Stomach (tissue), 9 donors: ENCODE data around the gene ZSWIM3. TPM values are rescaled to one million over a fixed set of nuclear protein-coding genes. Genes with fewer than 3 reads are reported as not detected.
"Not testable (repeated sequence)": the region's sequence is repeated elsewhere in the genome, so short reads cannot be mapped to it uniquely, and the experiment has no call there.

Source experiments
- DNase-seq, 2 donors: peaks; one replicate each; pipeline versions ENCODE4 v3.0.0 to v3.0.0-alpha.2; 2013 to 2019
- H3K27ac ChIP-seq, 5 donors: fragments of 200-600 bp in 4 of 5; sonication (generic) in 4 of 5; one replicate each; pipeline ENCODE4 v1.5.1; 2013 to 2019; ENCODE audit warnings: mild to moderate bottlenecking in 1 of 5, moderate library complexity in 1 of 5
- H3K27me3 ChIP-seq, 3 donors: fragments of 200-600 bp; sonication (generic); one replicate each; pipeline ENCODE4 v1.5.1; 2017 to 2019; ENCODE audit warnings: mixed run types in 1 of 3
- H3K36me3 ChIP-seq, 4 donors: fragments of 200-600 bp; sonication (generic); 1 replicate in 3 of 4; 2 replicates in 1 of 4; pipeline ENCODE4 v1.5.1; 2016 to 2019
- H3K4me1 ChIP-seq, 4 donors: fragments of 200-600 bp; sonication (generic); one replicate each; pipeline ENCODE4 v1.5.1; 2016 to 2019
- H3K4me3 ChIP-seq, 4 donors: fragments of 200-600 bp; sonication (generic) in 3 of 4; one replicate each; pipeline ENCODE4 v1.5.1; 2016 to 2019; ENCODE audit warnings: mild to moderate bottlenecking in 1 of 4
- H3K9me3 ChIP-seq, 4 donors: fragments of 200-600 bp; sonication (generic); one replicate each; pipeline ENCODE4 v1.5.1; 2016 to 2019
- EP300 ChIP-seq: sonication (generic); formaldehyde crosslinking; IDR thresholded peaks from one replicate; pipeline ENCODE4 v1.6.1; 2017; ENCODE audit warnings: antibody characterized with exemption
- POLR2A ChIP-seq, 4 donors: fragments of 450-650 bp; IDR thresholded peaks; one replicate each; pipeline ENCODE4 v1.6.1; 2016; ENCODE audit warnings: antibody characterized with exemption in 4 of 4, control low read depth in 2 of 4, mild to moderate bottlenecking in 1 of 4, moderate library complexity in 1 of 4
- POLR2AphosphoS5 ChIP-seq, 3 donors: sonication (generic); formaldehyde crosslinking; IDR thresholded peaks; one replicate each; pipeline ENCODE4 v1.6.1; 2016; ENCODE audit warnings: antibody characterized with exemption in 3 of 3
- WGBS, 5 donors: extraction: QIAGEN DNeasy Blood & Tissue Kit in 3 of 5; methylation state at CpG; one replicate each; pipeline versions ENCODE4 v1.1.5 to v1.1.7; 2013 to 2018; 5-methylcytosine and 5-hydroxymethylcytosine counted together
- intact Hi-C: fragments of 100-400 bp; cut with DNase I; formaldehyde crosslinking; loops from one replicate; pipeline ENCODE4 v1.15.1; 2023; ENCODE audit warnings: low total_unique reads
- polyA plus RNA-seq, 3 donors: library from polyadenylated mRNA; stranded (reverse); fragments of 200-250 nt; gene quantifications; one replicate each; pipeline ENCODE4 v1.2.3, GENCODE V29; 2013
- total RNA-seq, 5 donors: library from RNA; depleted of rRNA; stranded (reverse); fragments of >200 nt; gene quantifications; one replicate each; pipeline versions ENCODE4 v1.1.0 to v1.2.3, GENCODE V29; 2014 to 2016
- TF ChIP-seq, protein P1 (sequence below), 7 experiments: fragments of 450-650 bp in 4 of 7; fragments of 200-600 bp in 3 of 7; sonication (generic) in 3 of 7; IDR thresholded peaks; one replicate each; pipeline ENCODE4 v1.5.1; 2016 to 2019; ENCODE audit warnings: antibody characterized with exemption in 7 of 7, control low read depth in 2 of 7, mild to moderate bottlenecking in 1 of 7
- donor health status: healthy with polysubstance abuse.
- donor health status: Bipolar disorder and iron deficiency.
- donor health status: healthy.

Gene ZSWIM3
- total and polyA plus RNA-seq, 8 donors, result 0.87 to 2.3 (median 1.8) TPM; not detected in 1

DNA sequence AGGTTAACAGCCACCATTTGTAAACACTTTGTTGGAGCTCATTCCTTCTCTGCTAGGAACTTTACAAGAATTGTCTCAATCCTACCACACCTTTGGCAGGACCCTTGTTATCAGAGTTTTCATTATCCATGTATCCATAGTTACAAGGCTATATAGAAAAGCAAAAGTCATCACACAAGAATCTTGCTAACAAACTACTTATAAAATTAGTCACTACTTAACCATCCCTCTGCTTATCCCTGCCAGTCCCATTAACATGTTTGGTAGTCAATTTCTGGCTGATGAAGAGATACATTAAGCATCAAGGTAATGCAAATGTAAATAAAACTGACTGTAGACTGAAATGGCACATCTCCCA is 10.4 kb downstream of the ZSWIM3 start:
- peak overlapping the region in 1 of 5 donors; percentile 2 for H3K27ac ChIP-seq
- no peak for DNase-seq
- H3K4me1 ChIP-seq, result peaks cover 0 to 8% (median 3%) of the 10 kb centered on the region in 4 donors
- intact Hi-C loops, result no loop called here
- H3K4me3 ChIP-seq, result no peak overlapping the region
- H3K27me3 ChIP-seq, result no peaks in the 10 kb centered on the region
- TF ChIP-seq POLR2A (IDR thresholded peaks at IDR 0.05) (no peak), POLR2AphosphoS5 (IDR thresholded peaks at IDR 0.05) (no peak), EP300 (no peak)
- TF ChIP-seq, protein P1, sequence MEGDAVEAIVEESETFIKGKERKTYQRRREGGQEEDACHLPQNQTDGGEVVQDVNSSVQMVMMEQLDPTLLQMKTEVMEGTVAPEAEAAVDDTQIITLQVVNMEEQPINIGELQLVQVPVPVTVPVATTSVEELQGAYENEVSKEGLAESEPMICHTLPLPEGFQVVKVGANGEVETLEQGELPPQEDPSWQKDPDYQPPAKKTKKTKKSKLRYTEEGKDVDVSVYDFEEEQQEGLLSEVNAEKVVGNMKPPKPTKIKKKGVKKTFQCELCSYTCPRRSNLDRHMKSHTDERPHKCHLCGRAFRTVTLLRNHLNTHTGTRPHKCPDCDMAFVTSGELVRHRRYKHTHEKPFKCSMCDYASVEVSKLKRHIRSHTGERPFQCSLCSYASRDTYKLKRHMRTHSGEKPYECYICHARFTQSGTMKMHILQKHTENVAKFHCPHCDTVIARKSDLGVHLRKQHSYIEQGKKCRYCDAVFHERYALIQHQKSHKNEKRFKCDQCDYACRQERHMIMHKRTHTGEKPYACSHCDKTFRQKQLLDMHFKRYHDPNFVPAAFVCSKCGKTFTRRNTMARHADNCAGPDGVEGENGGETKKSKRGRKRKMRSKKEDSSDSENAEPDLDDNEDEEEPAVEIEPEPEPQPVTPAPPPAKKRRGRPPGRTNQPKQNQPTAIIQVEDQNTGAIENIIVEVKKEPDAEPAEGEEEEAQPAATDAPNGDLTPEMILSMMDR (IDR thresholded peaks at IDR 0.05), result no peak
- H3K9me3 ChIP-seq, result no peaks in the 10 kb centered on the region
- peaks cover 0 to 5% (median 1%) of the 10 kb centered on the region in 4 donors for H3K36me3 ChIP-seq

DNA sequence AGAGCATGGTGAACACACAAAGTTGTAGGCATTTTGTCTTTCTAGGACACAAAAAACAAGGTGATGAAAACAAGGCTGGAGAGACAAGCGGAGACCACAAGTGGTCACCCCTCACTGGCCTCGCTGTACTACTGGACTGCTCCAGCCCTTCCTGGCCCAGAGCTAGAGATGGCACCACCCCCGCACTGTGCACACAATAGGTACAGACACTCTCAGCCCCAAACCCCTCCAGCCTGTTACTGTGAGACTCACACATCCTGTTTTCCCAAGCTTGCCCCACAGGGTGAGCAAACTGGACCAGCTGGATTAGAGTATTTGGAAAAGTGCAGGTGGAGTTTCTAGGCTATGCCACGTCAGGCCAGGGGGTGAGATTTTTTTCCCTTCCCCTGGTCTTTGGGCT is 15.2 kb downstream of the ZSWIM3 start:
- H3K4me3 ChIP-seq, result no peak overlapping the region
- no peaks in the 10 kb centered on the region for H3K9me3 ChIP-seq
- peaks cover 0 to 1% (median under 1%) of the 10 kb centered on the region in 4 donors for H3K4me1 ChIP-seq
- TF ChIP-seq POLR2AphosphoS5 (IDR thresholded peaks at IDR 0.05) (no peak), POLR2A (IDR thresholded peaks at IDR 0.05) (no peak), EP300 (no peak)
- TF ChIP-seq, protein P1 (IDR thresholded peaks at IDR 0.05), result no peak
- H3K36me3 ChIP-seq, result peaks cover 8 to 22% (median 15%) of the 10 kb centered on the region in 4 donors
- H3K27ac ChIP-seq, result no peak overlapping the region
- H3K27me3 ChIP-seq, result no peaks in the 10 kb centered on the region
- DNase-seq, result no peak
- intact Hi-C loops, result no loop called here
- 69 to 92% (median 80%) methylated on average over 4 of the region's 4 CpGs for WGBS, 5 donors

DNA sequence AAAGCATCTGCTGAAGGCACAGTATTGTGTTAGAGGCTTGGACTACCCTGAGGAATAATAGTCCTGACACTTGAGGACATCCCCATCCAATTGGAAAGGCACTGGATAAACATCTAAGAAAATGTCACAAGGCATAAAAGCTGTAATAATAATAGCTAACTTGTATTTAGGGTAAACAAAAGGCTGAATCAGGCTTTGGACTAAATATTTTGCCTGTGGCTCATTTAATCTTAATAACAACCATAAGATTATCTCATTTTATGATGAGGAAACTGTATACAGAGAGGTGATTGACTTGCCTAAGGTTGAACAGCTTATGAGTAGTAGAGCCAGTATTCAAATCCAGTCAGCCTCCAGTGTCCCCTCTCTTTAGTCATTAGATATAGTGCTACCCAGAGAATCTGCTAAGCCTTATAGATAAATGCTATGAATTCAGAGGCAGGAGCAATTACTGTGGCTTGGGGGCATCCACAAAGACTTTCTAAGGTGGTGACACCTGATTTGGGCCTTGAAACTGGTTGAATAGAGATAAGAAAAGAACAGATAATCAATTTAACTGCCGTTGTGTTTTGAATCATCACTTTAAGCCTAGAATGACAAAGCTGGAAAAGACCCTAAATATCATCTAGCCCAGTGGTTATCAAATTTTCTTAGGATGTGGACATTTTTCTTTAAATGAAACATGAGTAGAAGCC is 16.1 kb downstream of the ZSWIM3 start:
- intact Hi-C loops, result no loop called here
- Histone ChIP-seq H3K9me3 (no peaks in the 10 kb centered on the region), H3K4me1 (no peaks in the 10 kb centered on the region), H3K4me3 (no peak overlapping the region), H3K27me3 (no peaks in the 10 kb centered on the region), H3K27ac (no peak overlapping the region), H3K36me3 (peaks cover 17 to 32% (median 25%) of the 10 kb centered on the region in 4 donors)
- 34 to 63% (median 45%) methylated on average over 1 of the region's 1 CpG for WGBS, 5 donors
- DNase-seq, result no peak
- TF ChIP-seq, protein P1 (IDR thresholded peaks at IDR 0.05), result no peak
- TF ChIP-seq POLR2A (IDR thresholded peaks at IDR 0.05) (no peak), EP300 (no peak), POLR2AphosphoS5 (IDR thresholded peaks at IDR 0.05) (no peak)

DNA sequence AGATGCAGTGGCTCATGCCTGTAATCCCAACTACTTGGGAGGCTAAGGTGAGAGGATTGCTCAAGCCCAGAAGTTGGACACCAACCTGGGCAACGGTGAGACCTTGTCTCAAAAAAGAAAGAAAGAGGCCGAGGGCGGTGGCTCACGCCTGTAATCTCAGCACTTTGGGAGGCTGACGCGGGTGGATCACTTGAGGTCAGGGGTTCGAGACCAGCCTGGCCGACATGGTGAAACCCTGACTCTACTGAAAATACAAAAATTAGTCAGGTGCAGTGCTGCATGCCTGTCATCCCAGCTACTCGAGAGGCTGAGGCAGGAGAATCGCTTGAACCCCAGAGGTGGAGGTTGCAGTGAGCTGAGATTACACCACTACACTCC is 16.7 kb downstream of the ZSWIM3 start:
- H3K9me3 ChIP-seq, H3K27me3 ChIP-seq, H3K4me1 ChIP-seq, H3K4me3 ChIP-seq, intact Hi-C loops, DNase-seq, H3K27ac ChIP-seq: not testable (repeated sequence)
- WGBS, 5 donors, result 89 to 97% (median 95%) methylated on average over 10 of the region's 10 CpGs
- H3K36me3 ChIP-seq, result peaks cover 17 to 37% (median 28%) of the 10 kb centered on the region in 4 donors

DNA sequence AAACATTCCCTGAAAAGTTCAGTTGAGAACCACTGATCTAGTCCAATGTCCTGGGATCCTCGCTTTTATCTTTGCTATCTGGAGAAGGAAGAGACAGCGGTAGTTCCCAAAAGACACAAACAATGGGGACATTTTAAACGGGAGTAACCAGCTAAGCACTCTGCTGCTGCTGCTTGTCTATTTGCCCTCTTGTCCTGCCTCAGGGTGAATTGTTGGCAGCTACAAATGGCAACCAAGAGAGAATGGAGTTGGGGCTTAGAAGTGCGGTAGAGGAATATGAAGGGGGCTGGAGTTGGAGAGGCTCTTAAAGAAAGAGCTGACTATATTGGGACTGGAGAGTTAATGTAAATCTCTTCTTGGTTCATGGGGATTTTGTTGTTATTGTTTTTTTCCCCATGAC is 17.2 kb downstream of the ZSWIM3 start:
- Histone ChIP-seq H3K27me3 (no peaks in the 10 kb centered on the region), H3K36me3 (peaks cover 17 to 37% (median 28%) of the 10 kb centered on the region in 4 donors), H3K27ac (no peak overlapping the region), H3K9me3 (no peaks in the 10 kb centered on the region), H3K4me3 (no peak overlapping the region), H3K4me1 (no peaks in the 10 kb centered on the region)
- intact Hi-C loops, result no loop called here
- WGBS, 5 donors, result 78 to 86% (median 83%) methylated on average over 4 of the region's 4 CpGs
- no peak for TF ChIP-seq POLR2A (IDR thresholded peaks at IDR 0.05)
- TF ChIP-seq POLR2AphosphoS5 (IDR thresholded peaks at IDR 0.05), result no peak
- TF ChIP-seq, protein P1 (IDR thresholded peaks at IDR 0.05), result no peak
- TF ChIP-seq EP300, result no peak
- no peak for DNase-seq
